Panc1 (cell line): ENCODE results near the gene ATXN10. TPM values are rescaled to one million over a fixed set of nuclear protein-coding genes. Genes with fewer than 3 reads are reported as not detected.

Experiments used
- ATAC-seq: fragments of 200-7000 bp; cut with Tn5 transposase; 2 replicates; pipeline ENCODE4 v1.9.1; 2020; ENCODE audit warnings: mild to moderate bottlenecking, moderate library complexity
- BruUV-seq: library from RNA; stranded (reverse); fragments of 400-500 nt; replicated peaks from 2 replicates; lab custom pipeline; 2021; lab: Mats Ljungman, UMichigan
- CTCF ChIA-PET: fragments of 300-600 bp; sonication (Branson Sonifier 250); formaldehyde crosslinking; loops from one replicate; lab custom pipeline; 2022; ENCODE audit warnings: antibody characterized with exemption; lab: Charles Lee
- POLR2A ChIA-PET: fragments of 300-600 bp; sonication (Branson Sonifier 250); formaldehyde crosslinking; loops from one replicate; lab custom pipeline; 2022; ENCODE audit warnings: antibody characterized with exemption; lab: Charles Lee
- DNase-seq: peaks from one replicate; pipeline ENCODE4 v3.0.0-alpha.2; 2010; ENCODE audit warnings: low read depth, low spot score
- H3K27ac ChIP-seq: 2 replicates; pipeline ENCODE4 v1.5.1; 2011; ENCODE audit warnings: mild to moderate bottlenecking, low read length, inconsistent platforms
- H3K27me3 ChIP-seq: fragments of 200-500 bp; sonication (Bioruptor generic); 2 replicates; pipeline ENCODE4 v1.6.0; 2014; ENCODE audit warnings: low read length, inconsistent platforms; ENCODE audit not compliant: control insufficient read depth, insufficient read depth
- H3K36me3 ChIP-seq: fragments of 200-500 bp; sonication (Bioruptor generic); 2 replicates; pipeline ENCODE4 v1.5.1; 2014; ENCODE audit warnings: inconsistent platforms, mild to moderate bottlenecking, low read length, moderate library complexity; ENCODE audit not compliant: control insufficient read depth, insufficient read depth
- H3K4me1 ChIP-seq: 2 replicates; pipeline ENCODE4 v1.5.1; 2011; ENCODE audit warnings: inconsistent platforms, mild to moderate bottlenecking, low read length, moderate library complexity; ENCODE audit not compliant: control insufficient read depth, insufficient read depth
- H3K4me3 ChIP-seq, 2 experiments: 2 replicates each; pipeline ENCODE4 v1.5.1; 2011 to 2012; ENCODE audit warnings: low read depth in 2 of 2, low read length in 2 of 2, mild to moderate bottlenecking in 2 of 2, inconsistent platforms in 1 of 2, moderate library complexity in 1 of 2
- H3K9me3 ChIP-seq: fragments of 200-500 bp; sonication (Bioruptor generic); 2 replicates; pipeline ENCODE4 v1.5.1; 2014; ENCODE audit warnings: low read depth, mild to moderate bottlenecking, inconsistent platforms, low read length, moderate library complexity; ENCODE audit not compliant: control insufficient read depth, insufficient read depth
- POLR2AphosphoS5 ChIP-seq: IDR thresholded peaks from 2 replicates; pipeline ENCODE4 v1.6.1; 2012; ENCODE audit warnings: mild to moderate bottlenecking, low read depth, low read length, moderate library complexity
- SIN3A ChIP-seq: IDR thresholded peaks from 2 replicates; pipeline ENCODE4 v1.6.1; 2012; ENCODE audit warnings: low read depth, mild to moderate bottlenecking, low read length, moderate library complexity, borderline replicate concordance; ENCODE audit not compliant: insufficient read depth
- TCF7L2 ChIP-seq: IDR thresholded peaks from 2 replicates; pipeline ENCODE4 v1.6.1; 2011; ENCODE audit warnings: mild to moderate bottlenecking, low read depth, low read length, inconsistent platforms
- in situ Hi-C: cut with HindIII; loops from 2 replicates; pipeline ENCODE4 v1.10.0; 2016; ENCODE audit warnings: low sequenced_read_pairs, low pct_unique_long_range_greater_than_20kb
- intact Hi-C: fragments of 100-400 bp; cut with micrococcal nuclease; formaldehyde crosslinking; loops from one replicate; pipeline ENCODE4 v1.10.0; 2022; ENCODE audit not compliant: unreplicated experiment
- total RNA-seq: library from RNA; stranded (reverse); gene quantifications from one replicate; pipeline ENCODE4 v1.2.1, GENCODE V29; 2021; ENCODE audit not compliant: unreplicated experiment
- TF ChIP-seq, protein P1 (sequence below): fragments of 450-650 bp; IDR thresholded peaks from 2 replicates; pipeline ENCODE4 v1.5.1; 2017; ENCODE audit warnings: mild to moderate bottlenecking
- TF ChIP-seq, protein P2 (sequence below), 2 experiments: IDR thresholded peaks; 2 replicates each; pipeline ENCODE4 v1.6.1; 2011 to 2012; ENCODE audit warnings: low read depth in 2 of 2, control low read depth in 1 of 2, low read length in 1 of 2, mild to moderate bottlenecking in 1 of 2, moderate library complexity in 1 of 2; ENCODE audit not compliant: insufficient read depth in 1 of 2

Gene ATXN10
- total RNA-seq, 1 experiment from 2014 or later, result 184 TPM

DNA sequence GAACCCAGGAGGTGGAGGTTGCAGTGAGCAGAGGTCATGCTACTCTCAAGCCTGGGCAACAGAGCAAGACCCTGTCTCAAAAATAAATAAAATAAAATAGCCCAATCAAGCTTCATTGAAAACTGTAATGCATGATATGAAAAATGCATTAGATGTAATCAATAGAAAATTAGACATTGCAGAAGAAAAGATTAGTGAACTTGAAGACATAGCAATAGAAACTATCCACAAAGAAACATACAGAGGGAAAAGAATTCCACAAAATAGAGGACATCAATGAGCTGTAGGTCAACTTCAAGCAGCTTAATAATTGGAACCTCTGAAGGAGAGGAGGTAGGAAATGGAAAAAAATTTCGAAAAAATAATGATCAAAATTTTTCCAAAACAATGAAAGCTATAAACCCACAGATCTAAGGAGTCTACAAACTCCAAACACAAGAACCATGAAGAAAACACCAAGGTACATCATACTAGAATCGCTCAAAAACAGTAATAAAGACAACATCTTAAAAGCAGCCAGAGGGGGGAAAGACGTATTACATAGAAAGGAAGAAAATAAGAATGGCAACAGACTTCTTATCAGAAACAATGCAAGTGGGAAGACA is 201.1 kb downstream of the ATXN10 start:
- Histone ChIP-seq H3K9me3 (peaks cover 4% of the 10 kb centered on the region; the same call in 1 of the 2 replicates), H3K27ac (no peak overlapping the region), H3K4me3 (no peak overlapping the region), H3K4me1 (no peaks in the 10 kb centered on the region), H3K36me3 (no peaks in the 10 kb centered on the region), H3K27me3 (no peaks in the 10 kb centered on the region)
- TF ChIP-seq, protein P1, sequence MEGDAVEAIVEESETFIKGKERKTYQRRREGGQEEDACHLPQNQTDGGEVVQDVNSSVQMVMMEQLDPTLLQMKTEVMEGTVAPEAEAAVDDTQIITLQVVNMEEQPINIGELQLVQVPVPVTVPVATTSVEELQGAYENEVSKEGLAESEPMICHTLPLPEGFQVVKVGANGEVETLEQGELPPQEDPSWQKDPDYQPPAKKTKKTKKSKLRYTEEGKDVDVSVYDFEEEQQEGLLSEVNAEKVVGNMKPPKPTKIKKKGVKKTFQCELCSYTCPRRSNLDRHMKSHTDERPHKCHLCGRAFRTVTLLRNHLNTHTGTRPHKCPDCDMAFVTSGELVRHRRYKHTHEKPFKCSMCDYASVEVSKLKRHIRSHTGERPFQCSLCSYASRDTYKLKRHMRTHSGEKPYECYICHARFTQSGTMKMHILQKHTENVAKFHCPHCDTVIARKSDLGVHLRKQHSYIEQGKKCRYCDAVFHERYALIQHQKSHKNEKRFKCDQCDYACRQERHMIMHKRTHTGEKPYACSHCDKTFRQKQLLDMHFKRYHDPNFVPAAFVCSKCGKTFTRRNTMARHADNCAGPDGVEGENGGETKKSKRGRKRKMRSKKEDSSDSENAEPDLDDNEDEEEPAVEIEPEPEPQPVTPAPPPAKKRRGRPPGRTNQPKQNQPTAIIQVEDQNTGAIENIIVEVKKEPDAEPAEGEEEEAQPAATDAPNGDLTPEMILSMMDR, result no peak
- BruUV-seq, result no TSS peak
- in situ Hi-C loops (no loop called here), intact Hi-C loops (no loop called here)
- no peak for DNase-seq
- ChIA-PET POLR2A (no interaction called here), CTCF (no interaction called here)
- no peak for ATAC-seq

DNA sequence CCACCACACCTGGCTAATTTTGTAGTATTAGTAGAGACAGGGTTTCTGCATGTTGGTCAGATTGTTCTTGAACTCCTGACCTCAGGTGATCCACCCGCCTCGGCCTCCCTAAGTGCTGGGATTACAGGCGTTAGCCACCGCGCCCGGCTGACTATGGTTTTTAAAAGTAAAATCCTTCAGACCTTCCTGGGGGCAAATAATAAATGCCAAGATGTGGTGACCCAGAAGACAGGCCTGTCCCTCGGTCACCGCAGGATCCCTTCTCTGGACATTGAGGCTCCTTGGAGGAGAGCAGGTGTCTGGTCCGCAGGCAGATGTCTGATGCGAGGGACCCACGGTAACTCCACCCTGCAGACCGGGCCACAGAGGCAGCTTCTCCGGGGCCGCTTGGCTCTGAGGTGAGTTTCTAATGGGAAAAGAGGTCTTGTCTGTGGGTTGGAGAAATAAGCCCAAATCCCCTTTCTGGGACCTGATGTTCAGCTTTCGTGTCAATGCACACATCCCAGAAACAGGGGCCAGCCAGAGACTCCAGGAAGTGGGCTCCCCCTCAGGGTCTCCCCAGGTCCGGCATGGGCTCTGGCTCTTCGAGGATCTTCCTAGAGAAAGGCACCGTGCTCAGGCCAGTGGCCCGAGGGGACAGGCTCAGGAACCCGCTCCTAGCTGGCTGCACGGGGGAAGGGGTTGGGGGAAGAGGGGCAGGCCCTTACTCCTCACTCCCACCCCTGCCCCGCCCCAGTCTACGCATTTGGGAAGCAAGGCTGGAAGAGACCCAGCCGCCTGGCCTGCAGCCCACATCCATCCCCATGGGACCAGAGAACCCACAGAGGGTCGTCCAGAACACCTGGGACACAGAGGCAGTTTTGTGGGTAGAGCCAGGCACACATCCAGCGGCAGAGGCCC is 204.8 kb downstream of the ATXN10 start:
- BruUV-seq, result no TSS peak
- TF ChIP-seq, protein P1, result no peak
- TF ChIP-seq POLR2AphosphoS5 (no peak), SIN3A (no peak), TCF7L2 (no peak)
- TF ChIP-seq, protein P2, sequence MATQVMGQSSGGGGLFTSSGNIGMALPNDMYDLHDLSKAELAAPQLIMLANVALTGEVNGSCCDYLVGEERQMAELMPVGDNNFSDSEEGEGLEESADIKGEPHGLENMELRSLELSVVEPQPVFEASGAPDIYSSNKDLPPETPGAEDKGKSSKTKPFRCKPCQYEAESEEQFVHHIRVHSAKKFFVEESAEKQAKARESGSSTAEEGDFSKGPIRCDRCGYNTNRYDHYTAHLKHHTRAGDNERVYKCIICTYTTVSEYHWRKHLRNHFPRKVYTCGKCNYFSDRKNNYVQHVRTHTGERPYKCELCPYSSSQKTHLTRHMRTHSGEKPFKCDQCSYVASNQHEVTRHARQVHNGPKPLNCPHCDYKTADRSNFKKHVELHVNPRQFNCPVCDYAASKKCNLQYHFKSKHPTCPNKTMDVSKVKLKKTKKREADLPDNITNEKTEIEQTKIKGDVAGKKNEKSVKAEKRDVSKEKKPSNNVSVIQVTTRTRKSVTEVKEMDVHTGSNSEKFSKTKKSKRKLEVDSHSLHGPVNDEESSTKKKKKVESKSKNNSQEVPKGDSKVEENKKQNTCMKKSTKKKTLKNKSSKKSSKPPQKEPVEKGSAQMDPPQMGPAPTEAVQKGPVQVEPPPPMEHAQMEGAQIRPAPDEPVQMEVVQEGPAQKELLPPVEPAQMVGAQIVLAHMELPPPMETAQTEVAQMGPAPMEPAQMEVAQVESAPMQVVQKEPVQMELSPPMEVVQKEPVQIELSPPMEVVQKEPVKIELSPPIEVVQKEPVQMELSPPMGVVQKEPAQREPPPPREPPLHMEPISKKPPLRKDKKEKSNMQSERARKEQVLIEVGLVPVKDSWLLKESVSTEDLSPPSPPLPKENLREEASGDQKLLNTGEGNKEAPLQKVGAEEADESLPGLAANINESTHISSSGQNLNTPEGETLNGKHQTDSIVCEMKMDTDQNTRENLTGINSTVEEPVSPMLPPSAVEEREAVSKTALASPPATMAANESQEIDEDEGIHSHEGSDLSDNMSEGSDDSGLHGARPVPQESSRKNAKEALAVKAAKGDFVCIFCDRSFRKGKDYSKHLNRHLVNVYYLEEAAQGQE (IDR thresholded peaks at IDR 0.05; ENCODE audit: insufficient read depth in 1 of 2, low read depth in 2 of 2, low read length in 1 of 2), result no peak
- no peaks in the 10 kb centered on the region for H3K4me1 ChIP-seq
- in situ Hi-C loops (no loop called here), intact Hi-C loops (no loop called here)
- no peak for ATAC-seq
- ChIA-PET POLR2A (no interaction called here), CTCF (no interaction called here)
- H3K9me3 ChIP-seq, result peaks cover 4% of the 10 kb centered on the region; the same call in 1 of the 2 replicates
- no peak overlapping the region for H3K4me3 ChIP-seq
- no peak overlapping the region for H3K27ac ChIP-seq
- H3K36me3 ChIP-seq, result no peaks in the 10 kb centered on the region
- no peaks in the 10 kb centered on the region for H3K27me3 ChIP-seq
- DNase-seq, result no peak
